K562 (cell line): ENCODE results near the gene NEB. TPM values are rescaled to one million over a fixed set of nuclear protein-coding genes. Genes with fewer than 3 reads are reported as not detected.

Experiments
- ATAC-seq: fragments of 200-7000 bp; cut with Tn5 transposase; 3 replicates; pipeline ENCODE4 v1.9.1; 2020; ENCODE audit warnings: moderate library complexity
- BruUV-seq: library from RNA; stranded (reverse); fragments of 400-500 nt; replicated peaks from 2 replicates; lab custom pipeline; 2021; lab: Mats Ljungman, UMichigan
- CTCF ChIA-PET: fragments of 300-600 bp; formaldehyde crosslinking; extraction: SDS; loops from one replicate; lab custom pipeline; 2021; ENCODE audit warnings: low intra/inter-chr PET ratio; lab: Yijun Ruan, JAX
- POLR2A ChIA-PET: fragments of 300-600, 350-650 bp; sonication (Branson Sonifier 250); formaldehyde crosslinking; extraction: SDS; loops from one replicate; lab custom pipeline; 2021; ENCODE audit warnings: antibody characterized with exemption, inconsistent platforms; lab: Yijun Ruan, JAX
- DNase-seq, 4 experiments: peaks; one replicate each; pipeline versions ENCODE4 v3.0.0 to v3.0.0-alpha.2; 2011 to 2018; ENCODE audit warnings: low spot score in 3 of 4, mixed read lengths in 3 of 4; ENCODE audit errors: extremely low read depth in 1 of 4
- FAIRE-seq: peaks from 2 replicates; lab custom pipeline; 2011; peaks lifted over from hg19 to GRCh38; lab: Jason Lieb, UNC
- H2AFZ ChIP-seq: 2 replicates; pipeline ENCODE4 v1.6.0; 2011; ENCODE audit warnings: low read depth, low read length, control low read depth, inconsistent platforms
- H3K27ac ChIP-seq: fragments of 200-600 bp; 3 replicates; pipeline ENCODE4 v1.8.0; 2011; ENCODE audit warnings: low read depth, mild to moderate bottlenecking, control low read depth, inconsistent platforms, low read length, moderate library complexity, mixed read lengths; ENCODE audit errors: extremely low read depth
- H3K27me3 ChIP-seq, 2 experiments: fragments of 300-600 bp in 1 of 2; 2 replicates in 1 of 2; 3 replicates in 1 of 2; pipeline versions ENCODE4 v1.6.0 to v1.8.0; 2011; ENCODE audit warnings: inconsistent platforms in 2 of 2, low read length in 2 of 2, mild to moderate bottlenecking in 1 of 2, mixed read lengths in 1 of 2, moderate library complexity in 1 of 2; ENCODE audit not compliant: control insufficient read depth in 2 of 2, insufficient read depth in 2 of 2
- H3K36me3 ChIP-seq: fragments of 300-600 bp; 3 replicates; pipeline ENCODE4 v1.8.0; 2011; ENCODE audit warnings: mild to moderate bottlenecking, low read length, inconsistent platforms; ENCODE audit not compliant: control insufficient read depth, insufficient read depth
- H3K4me1 ChIP-seq, 2 experiments: fragments of 200-600 bp in 1 of 2; replicated peaks in 1 of 2; 2 replicates in 1 of 2; 3 replicates in 1 of 2; pipeline versions ENCODE4 v1.5.1 to v1.8.0; 2011; ENCODE audit warnings: inconsistent platforms in 2 of 2, low read length in 2 of 2, mild to moderate bottlenecking in 1 of 2, mixed read lengths in 1 of 2, moderate library complexity in 1 of 2; ENCODE audit not compliant: control insufficient read depth in 2 of 2, insufficient read depth in 2 of 2
- H3K4me2 ChIP-seq: 2 replicates; pipeline ENCODE4 v1.6.1; 2011; ENCODE audit warnings: low read length, control low read depth, inconsistent platforms, mixed read lengths; ENCODE audit not compliant: insufficient read depth
- H3K4me3 ChIP-seq: fragments of 200-600 bp; sonication (generic), shearing (Covaris generic); 2 replicates; pipeline ENCODE4 v1.5.1; 2016; ENCODE audit warnings: control low read depth, inconsistent platforms
- H3K79me2 ChIP-seq: fragments of 200-600 bp; 3 replicates; pipeline ENCODE4 v1.8.0; 2011; ENCODE audit warnings: low read length, inconsistent platforms; ENCODE audit not compliant: control insufficient read depth, insufficient read depth
- H3K9ac ChIP-seq, 2 experiments: 2 replicates each; pipeline versions ENCODE4 v1.6.0 to v1.6.1; 2011; ENCODE audit warnings: low read depth in 2 of 2, low read length in 2 of 2, control low read depth in 1 of 2, inconsistent platforms in 1 of 2, mild to moderate bottlenecking in 1 of 2, mixed read lengths in 1 of 2; ENCODE audit not compliant: insufficient read depth in 1 of 2
- H3K9me1 ChIP-seq: one replicate; pipeline ENCODE4 v1.6.0; 2011; ENCODE audit warnings: inconsistent platforms, mild to moderate bottlenecking, low read length, moderate library complexity; ENCODE audit not compliant: control insufficient read depth, insufficient read depth
- H3K9me3 ChIP-seq: replicated peaks from 2 replicates; pipeline ENCODE4 v1.5.1; 2011; ENCODE audit warnings: low read depth, low read length, inconsistent platforms; ENCODE audit not compliant: control insufficient read depth, insufficient read depth
- H4K20me1 ChIP-seq: replicated peaks from 2 replicates; pipeline ENCODE4 v1.6.1; 2011; ENCODE audit warnings: low read length, inconsistent platforms, mixed read lengths; ENCODE audit not compliant: control insufficient read depth, insufficient read depth
- CBX1 ChIP-seq: sonication (generic); IDR thresholded peaks from 2 replicates; pipeline ENCODE4 v1.6.1; 2016; ENCODE audit warnings: antibody characterized with exemption, low read depth, mild to moderate bottlenecking
- HDAC1 ChIP-seq, 2 experiments: fragments of 450-650 bp; IDR thresholded peaks; 2 replicates each; pipeline ENCODE4 v1.6.1; 2016 to 2017; ENCODE audit warnings: inconsistent platforms in 1 of 2, mild to moderate bottlenecking in 1 of 2, moderate library complexity in 1 of 2
- MBD2 ChIP-seq: sonication (generic); IDR thresholded peaks from 2 replicates; pipeline ENCODE4 v1.6.1; 2016; ENCODE audit warnings: low read depth, borderline replicate concordance
- NCOA6 ChIP-seq: fragments of 450-650 bp; IDR thresholded peaks from 2 replicates; pipeline ENCODE4 v1.6.1; 2017; ENCODE audit warnings: mild to moderate bottlenecking
- NFXL1 ChIP-seq: fragments of 450-650 bp; formaldehyde crosslinking; IDR thresholded peaks from 2 replicates; pipeline ENCODE4 v1.4.0; 2021; ENCODE audit warnings: mild to moderate bottlenecking
- PBX2 ChIP-seq, 2 experiments: IDR thresholded peaks in 1 of 2; conservative IDR thresholded peaks in 1 of 2; 2 replicates each; pipeline ENCODE4 v1.6.1; 2016; ENCODE audit warnings: low read depth in 2 of 2, mild to moderate bottlenecking in 1 of 2, missing compliant biosample characterization in 1 of 2, missing genetic modification characterization in 1 of 2, moderate library complexity in 1 of 2
- SREBF1 ChIP-seq: fragments of 150-350 bp; IDR thresholded peaks from 2 replicates; pipeline ENCODE4 v1.6.1; 2014; ENCODE audit warnings: antibody characterized with exemption, low read depth, low read length, borderline replicate concordance
- ZBTB9 ChIP-seq: fragments of 450-650 bp; formaldehyde crosslinking; IDR thresholded peaks from 2 replicates; pipeline ENCODE4 v1.4.0; 2020; ENCODE audit warnings: mild to moderate bottlenecking, moderate library complexity
- ZNF263 ChIP-seq: sonication (generic); formaldehyde crosslinking; IDR thresholded peaks from 2 replicates; pipeline ENCODE4 v1.8.0; 2022; ENCODE audit warnings: mild to moderate bottlenecking, missing genetic modification reagents, borderline replicate concordance
- ZNF655 ChIP-seq: fragments of 250-450 bp; sonication (Bioruptor Pico); IDR thresholded peaks from 2 replicates; pipeline ENCODE4 v1.5.0; 2021
- ZNF696 ChIP-seq: fragments of 250-450 bp; sonication (Bioruptor Pico); conservative IDR thresholded peaks from 2 replicates; pipeline ENCODE4 v1.4.0; 2020; ENCODE audit warnings: mild to moderate bottlenecking, moderate library complexity
- WGBS: fragments of 100-300 bp; shearing (Covaris generic); methylation state at CpG from one replicate; pipeline ENCODE4 v1.1.6; 2016; ENCODE audit warnings: low coverage, mixed read lengths; ENCODE audit not compliant: insufficient coverage; ENCODE audit errors: missing lambda C conversion rate; 5-methylcytosine and 5-hydroxymethylcytosine counted together
- in situ Hi-C: fragments of 300-500 bp; cut with MboI; formaldehyde crosslinking; loops from 4 replicates; pipeline ENCODE4 v1.15.0; 2018; ENCODE audit warnings: inconsistent platforms, mixed read lengths
- intact Hi-C: fragments of 100-400 bp; cut with micrococcal nuclease; formaldehyde crosslinking; loops from 2 replicates; pipeline ENCODE4 v1.14.2; 2022
- polyA plus RNA-seq, 8 experiments: library from polyadenylated mRNA; depleted of rRNA in 4 of 8; stranded (reverse) in 5 of 8; unstranded in 3 of 8; fragments of >200 nt; fragmentation: Nextera tagmentation in 2 of 8; fragmentation: Illumina TruSeq in 1 of 8; extraction: Ambion mirVana in 2 of 8; extraction: Trizol in 1 of 8; gene quantifications; 2 replicates each; pipeline versions ENCODE4 v1.2.1 to v1.2.3, GENCODE V29; 2011 to 2014; ENCODE audit warnings: inconsistent platforms in 1 of 8, missing spikeins in 1 of 8
- total RNA-seq, 7 experiments: library from RNA; depleted of rRNA in 6 of 7; stranded (reverse); fragments of >200 nt in 6 of 7; fragmentation: Illumina TruSeq in 2 of 7; extraction: Trizol in 2 of 7; gene quantifications; 2 replicates each; pipeline versions ENCODE4 v1.2.1 to v1.2.3, GENCODE V29; 2011 to 2021; ENCODE audit warnings: low replicate concordance in 1 of 7

The NEB gene
- total and polyA plus RNA-seq, 9 of the 15 experiments (the other 6 are each of a cell fraction or from before 2014, with no cell fraction given) = 1.7 to 3.8 (median 2.9) TPM

GRCh38 chr2:151623631-151624030 lies 110.6 kb downstream of the NEB start:
- no peak for ATAC-seq
- FAIRE-seq = no peak
- CTCF ChIA-PET = no interaction called here
- no TSS peak for BruUV-seq
- no peak for DNase-seq
- intact Hi-C loops (no loop called here), in situ Hi-C loops (loop anchor here (25.0 kb wide), 1 partner anchor 389 kb away; no protein-coding TSS in a partner anchor)
- Histone ChIP-seq H4K20me1 (no peaks in the 10 kb centered on the region), H3K4me3 (no peak overlapping the region), H3K9ac (no peak overlapping the region), H3K36me3 (no peaks in the 10 kb centered on the region), H3K4me2 (no peak overlapping the region), H3K27me3 (no peaks in the 10 kb centered on the region), H3K79me2 (no peaks in the 10 kb centered on the region), H3K9me1 (no peaks in the 10 kb centered on the region), H3K4me1 (peaks cover 0 to 9% of the 10 kb centered on the region in 2 experiments; a peak in 1 of 5 replicates), H2AFZ (no peak overlapping the region), H3K27ac (no peak overlapping the region), H3K9me3 (no peaks in the 10 kb centered on the region)
- POLR2A ChIA-PET = no interaction called here
- no peak for TF ChIP-seq NCOA6

GRCh38 chr2:151620761-151621160 lies 113.5 kb downstream of the NEB start:
- H2AFZ ChIP-seq = 0 out of 2 replicates have a peak overlapping the region, but pooled peaks have one; percentile 1
- DNase-seq = no peak
- H3K79me2 ChIP-seq = no peaks in the 10 kb centered on the region
- no peak overlapping the region for H3K9ac ChIP-seq
- H3K9me3 ChIP-seq = no peaks in the 10 kb centered on the region
- CTCF ChIA-PET = no interaction called here
- 25% methylated on average over 3 of the region's 3 CpGs for whole genome bisulfite sequencing
- no peak overlapping the region for H3K4me2 ChIP-seq
- TF ChIP-seq NFXL1 (CRISPR knock-in tag) = no peak
- TF ChIP-seq MBD2 = no peak
- TF ChIP-seq ZNF655 (CRISPR knock-in tag) = no peak
- no peak for TF ChIP-seq ZBTB9 (CRISPR knock-in tag)
- TF ChIP-seq ZNF263 (CRISPR knock-in tag) = no peak
- no peak for TF ChIP-seq PBX2 (CRISPR knock-in tag; IDR thresholded peaks at IDR 0.05; ENCODE audit: low read depth)
- no peak for TF ChIP-seq PBX2 (tag; conservative IDR thresholded peaks at IDR 0.05; ENCODE audit: low read depth)
- no peak for TF ChIP-seq ZNF696 (CRISPR knock-in tag)
- no peak for TF ChIP-seq HDAC1 (IDR thresholded peaks at IDR 0.05)
- TF ChIP-seq SREBF1 = no peak
- TF ChIP-seq CBX1 = no peak
- TF ChIP-seq, all 486 proteins: peak for 0
- no TSS peak for BruUV-seq
- Histone ChIP-seq H3K27ac (no peak overlapping the region), H3K4me1 (peaks cover 0 to 9% of the 10 kb centered on the region in 2 experiments; a peak in 1 of 5 replicates), H3K27me3 (no peaks in the 10 kb centered on the region), H3K4me3 (no peak overlapping the region), H4K20me1 (no peaks in the 10 kb centered on the region), H3K36me3 (no peaks in the 10 kb centered on the region), H3K9me1 (no peaks in the 10 kb centered on the region)
- in situ Hi-C loops = loop anchor here (25.0 kb wide), 1 partner anchor 392 kb away; no protein-coding TSS in a partner anchor
- POLR2A ChIA-PET = no interaction called here
- ATAC-seq (no peak), FAIRE-seq (no peak)
- intact Hi-C loops = no loop called here
